ENCODE measurements around the gene OMP.

Gene OMP

DNA sequence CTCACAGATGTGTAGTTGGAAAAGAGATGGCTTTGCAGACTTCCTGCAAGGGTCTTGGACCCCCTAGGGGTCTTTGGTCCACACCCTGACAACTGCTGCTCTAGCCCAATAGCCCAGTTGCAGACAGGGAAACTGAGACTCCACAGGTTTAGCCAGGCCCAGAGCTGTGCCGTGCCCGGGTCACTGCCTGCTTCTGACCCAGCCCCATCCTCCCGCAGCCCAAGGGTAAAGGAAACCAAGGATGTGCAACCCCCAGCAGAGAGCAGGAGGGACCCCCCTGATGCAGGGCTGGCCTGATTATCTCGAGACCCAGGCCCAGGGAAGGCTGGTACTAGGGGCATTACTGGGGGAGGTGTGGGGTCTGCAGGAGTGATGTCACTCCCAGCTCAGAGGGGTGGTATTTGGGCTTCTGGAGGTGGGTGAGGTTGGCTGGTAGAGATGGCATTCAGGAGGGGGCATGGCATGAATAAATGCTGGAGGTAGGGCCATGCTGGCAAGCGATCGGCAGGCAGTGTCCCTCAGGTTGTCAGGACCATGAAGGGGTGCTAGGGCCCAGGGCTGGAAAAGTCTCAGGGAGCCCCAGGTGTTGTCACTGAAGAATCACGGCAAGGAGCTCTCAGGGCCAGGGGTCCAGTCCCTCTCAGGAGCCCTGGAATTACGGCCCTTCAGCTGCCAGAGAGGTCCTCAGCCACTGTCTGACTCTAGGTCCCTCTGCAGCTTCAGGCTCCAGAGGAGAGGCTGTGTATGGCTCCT is 46.5 kb downstream of the OMP start:
- peak in 3 of 10 donors; percentile 64 to 74 (median 66) for DNase-seq
- intact Hi-C loops (cut with DNase I) = no loop called here

DNA sequence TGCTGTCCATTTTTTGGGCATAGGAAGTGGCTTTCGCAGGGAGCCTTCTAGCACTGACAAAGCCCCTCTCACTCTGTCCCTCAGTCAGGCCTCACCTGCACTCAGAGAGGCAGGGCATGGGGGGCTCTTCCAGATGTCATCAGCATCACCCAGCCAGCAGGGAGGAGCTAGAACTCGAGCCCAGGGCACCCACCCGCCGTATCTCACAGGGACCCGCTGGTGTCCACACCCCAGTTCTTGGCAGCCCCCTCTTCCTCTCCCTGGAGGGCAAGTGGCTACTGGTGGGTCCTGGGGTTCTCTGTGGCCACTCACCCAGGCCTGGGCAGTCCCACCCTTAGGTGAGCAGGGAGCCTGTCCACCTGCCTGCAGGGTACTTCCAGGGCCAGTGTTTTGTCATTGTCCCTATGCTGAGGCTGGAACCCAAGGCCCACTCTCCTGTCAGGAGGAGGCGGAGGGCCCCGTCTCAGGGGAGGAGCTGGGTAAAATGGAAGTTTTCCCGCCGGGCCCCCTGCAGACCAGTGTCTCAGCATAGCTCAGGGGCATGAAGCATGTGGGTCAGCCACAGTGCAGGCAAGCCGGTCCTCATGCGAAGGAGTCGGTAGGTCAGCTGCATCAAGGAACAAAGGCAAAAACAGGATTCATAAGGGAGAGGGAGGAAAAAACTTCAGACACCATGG is 47.2 kb downstream of the OMP start:
- intact Hi-C loops (cut with DNase I) = no loop called here
- DNase-seq = peak in 3 of 10 donors; percentile 44 to 76 (median 72)

DNA sequence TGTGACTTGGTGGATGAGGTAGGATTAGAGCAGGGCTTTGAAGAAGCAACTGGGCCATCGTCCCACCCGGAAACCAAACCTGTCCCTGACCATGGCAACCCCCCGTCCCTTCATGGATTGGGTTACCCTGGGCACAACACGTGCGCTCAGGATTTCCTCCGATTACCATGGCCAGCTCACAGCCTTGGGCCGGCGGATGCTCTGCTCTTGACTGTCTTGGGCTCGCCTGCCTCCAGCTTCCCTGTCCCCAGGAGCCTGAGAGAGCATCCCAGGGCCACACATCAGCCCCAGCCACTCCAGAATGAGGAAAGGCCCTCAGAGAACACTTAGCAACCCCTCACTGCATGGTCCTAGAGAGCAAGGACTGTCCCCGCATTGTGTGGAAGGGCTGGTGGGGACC is 48.2 kb downstream of the OMP start:
- intact Hi-C loops (cut with DNase I) = no loop called here
- peak in 3 of 10 donors; percentile 59 to 77 (median 75) for DNase-seq

DNA sequence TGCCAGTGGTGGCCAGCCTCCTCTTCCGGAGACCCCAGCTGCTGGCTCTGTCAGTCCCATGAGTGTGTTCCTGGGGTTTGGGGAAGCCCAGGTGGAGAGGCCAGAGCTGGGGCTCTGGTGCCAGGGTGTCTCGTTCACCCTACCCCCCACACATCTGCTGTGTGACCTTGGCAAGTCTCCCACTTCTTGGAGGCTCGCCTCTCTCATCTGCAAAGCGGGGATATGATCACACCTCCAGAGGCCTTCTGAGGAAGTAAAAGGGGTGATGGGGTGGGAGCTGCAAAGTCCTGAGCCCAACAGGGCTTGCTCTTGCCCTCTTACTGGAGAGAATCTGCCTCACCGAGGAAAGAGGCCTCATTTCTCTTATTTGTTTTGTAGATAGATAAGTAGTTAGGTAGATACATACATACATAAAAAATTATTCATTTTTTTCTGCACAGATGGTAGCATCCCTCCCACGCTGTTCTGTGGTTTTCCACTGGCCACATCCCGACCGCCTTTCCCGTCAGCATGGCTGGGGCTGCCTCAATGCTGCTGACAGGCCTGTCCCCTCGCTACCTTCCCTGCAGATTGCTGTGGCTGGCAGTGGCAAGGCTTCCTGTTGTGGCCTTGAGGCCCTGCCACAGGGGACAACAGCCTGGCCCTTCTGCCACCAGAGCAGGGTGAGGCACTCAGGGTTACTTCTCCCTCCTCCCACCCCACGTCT is 49.3 kb downstream of the OMP start:
- DNase-seq = peak in 6 of 10 donors; percentile 47 to 92 (median 68)

DNA sequence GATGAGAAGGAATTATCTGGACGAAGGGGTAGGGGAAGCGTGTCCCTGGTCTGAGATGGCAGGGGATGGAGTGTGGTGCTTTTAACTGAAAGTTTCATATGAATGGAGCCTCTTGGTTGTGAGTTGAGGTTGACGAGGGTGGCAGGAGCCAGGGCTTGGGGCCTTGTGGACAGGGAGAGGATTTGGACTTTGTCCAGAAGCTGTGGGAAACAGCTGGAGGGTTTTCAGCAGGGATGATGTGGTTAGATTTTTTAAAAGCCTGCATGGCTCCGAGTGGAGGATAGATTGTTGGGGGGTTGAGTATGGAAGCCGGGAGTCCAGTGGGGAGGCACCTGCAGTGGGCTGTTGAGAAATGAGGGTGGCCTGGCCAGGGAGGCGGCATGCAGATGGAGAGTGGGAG is 50.2 kb downstream of the OMP start:
- DNase-seq = peak in 3 of 10 donors; percentile 24 to 54 (median 33)

More for the DNA sequence above, 49.3 kb downstream of the OMP start:
- intact Hi-C loops (cut with DNase I) = no loop called here

More for the DNA sequence above, 50.2 kb downstream of the OMP start:
- intact Hi-C loops (cut with DNase I) = no loop called here

All from posterior cingulate gyrus (tissue), 11 donors.